ENCODE measurements around the gene TAF11L3.
A peak's percentile ranks its signal among the peaks of the same experiment; 100 is the strongest.
"Not testable (repeated sequence)": the region's sequence is repeated elsewhere in the genome, so short reads cannot be mapped to it uniquely, and the experiment has no call there.

The TAF11L3 gene

GRCh38 chr5:17518067-17518466 lies at the start of gene TAF11L3:
TSS of gene TAF11L3 (plus strand) at chr5:17518367.
- DNase-seq (ENCODE audit: low spot score): not testable (repeated sequence)

- DNase-seq (ENCODE audit: low spot score): no peak
Measured at GRCh38 chr5:17470064-17470463, 48.1 kb upstream of the TAF11L3 start.

- not testable (repeated sequence) for DNase-seq (ENCODE audit: low spot score)
Measured at GRCh38 chr5:17475064-17475463, 43.1 kb upstream of the TAF11L3 start.

- no peak for DNase-seq (ENCODE audit: low spot score)
Measured at GRCh38 chr5:17477043-17477442, 41.1 kb upstream of the TAF11L3 start.

- no peak for DNase-seq (ENCODE audit: low spot score)
Measured at GRCh38 chr5:17477573-17478265, 40.4 kb upstream of the TAF11L3 start.

GRCh38 chr5:17481378-17481777 lies 36.8 kb upstream of the TAF11L3 start:
- no peak for DNase-seq (ENCODE audit: low spot score)

- DNase-seq (ENCODE audit: low spot score): no peak
Measured at GRCh38 chr5:17482790-17483189, 35.4 kb upstream of the TAF11L3 start.

- DNase-seq (ENCODE audit: low spot score): not testable (repeated sequence)
Measured at GRCh38 chr5:17486464-17487173, 31.5 kb upstream of the TAF11L3 start.

- no peak for DNase-seq (ENCODE audit: low spot score)
Measured at GRCh38 chr5:17487174-17487512, 31.0 kb upstream of the TAF11L3 start.

GRCh38 chr5:17491257-17491656 lies 26.9 kb upstream of the TAF11L3 start:
- DNase-seq (ENCODE audit: low spot score): not testable (repeated sequence)

GRCh38 chr5:17492770-17493169 lies 25.4 kb upstream of the TAF11L3 start:
- DNase-seq (ENCODE audit: low spot score): no peak

GRCh38 chr5:17497446-17497845 lies 20.7 kb upstream of the TAF11L3 start:
- no peak for DNase-seq (ENCODE audit: low spot score)

GRCh38 chr5:17497931-17498330 lies 20.2 kb upstream of the TAF11L3 start, which contains the start of gene TAF11L2:
TSS of gene TAF11L2 (plus strand) at chr5:17498231.
- DNase-seq (ENCODE audit: low spot score): not testable (repeated sequence)

- DNase-seq (ENCODE audit: low spot score): no peak
Measured at GRCh38 chr5:17511775-17512325, 6.3 kb upstream of the TAF11L3 start.

GRCh38 chr5:17517526-17517925 lies 641 bp upstream of the TAF11L3 start:
- DNase-seq (ENCODE audit: low spot score): not testable (repeated sequence)

- not testable (repeated sequence) for DNase-seq (ENCODE audit: low spot score)
Measured at GRCh38 chr5:17519508-17519907, 1.3 kb downstream of the TAF11L3 start.

- DNase-seq (ENCODE audit: low spot score): not testable (repeated sequence)
Measured at GRCh38 chr5:17521501-17521900, 3.3 kb downstream of the TAF11L3 start, which contains the start of gene TAF11L4. TSS of gene TAF11L4 (plus strand) at chr5:17521801.

GRCh38 chr5:17524935-17525334 lies 6.8 kb downstream of the TAF11L3 start, which contains the start of gene TAF11L5:
TSS of gene TAF11L5 (plus strand) at chr5:17525235.
- not testable (repeated sequence) for DNase-seq (ENCODE audit: low spot score)

- peak; percentile 24 for DNase-seq (ENCODE audit: low spot score)
Measured at GRCh38 chr5:17526504-17526903, 8.3 kb downstream of the TAF11L3 start.

GRCh38 chr5:17528369-17528768 lies 10.2 kb downstream of the TAF11L3 start, which contains the start of gene TAF11L6:
TSS of gene TAF11L6 (plus strand) at chr5:17528669.
- not testable (repeated sequence) for DNase-seq (ENCODE audit: low spot score)

Measured in pons (tissue), 1 donor.